Heart left ventricle (tissue), 13 donors: ENCODE data around the gene DDHD1.

Source experiments
- POLR2A ChIP-seq, 2 donors: fragments of 450-650 bp; IDR thresholded peaks; one replicate each; pipeline ENCODE4 v1.6.1; 2017; ENCODE audit warnings: antibody characterized with exemption in 2 of 2, mild to moderate bottlenecking in 2 of 2, moderate library complexity in 2 of 2
- TF ChIP-seq, protein P1 (sequence below), 12 donors: fragments of 200-600 bp; sonication (generic) in 4 of 12; IDR thresholded peaks; one replicate each; pipeline versions ENCODE4 v1.5.0 to v1.8.0; 2018 to 2022; ENCODE audit warnings: antibody characterized with exemption in 12 of 12, mild to moderate bottlenecking in 5 of 12
- donor health status: ischemic (EF 13 %, LVEDD 7.1; RV severe dilation, severe dysfunction).
- donor health status: DM: no; HTN: yes; CAD: no.
- donor health status: DM: no; HTN: no; CAD: no.
- donor health status: ischemic (EF 25% LVEDD 6.9; RV normal size, moderate dysfunction).
- donor health status: ischemic (EF 25% LVEDD 5.7; RV mildly dilated, moderate dysfunction).
- donor health status: ischemic (EF 35%, LVEDD 5.7; RV mildly dilated, moderate dysfunction).
- donor health status: nonischemic (EF 11% LVEDD 7.7; RV severe dilation, severe dysfunction).
- donor health status: DM: yes; HTN: yes; CAD: no.
- donor health status: PGD.
- donor health status: ischemic (EF 29% LVEDD 5.4; RV normal size, mild dysfunction).
- donor health status: nonischemic (EF 23%, LVEDD 6.1; RV moderate dilation, normal function).

DNA sequence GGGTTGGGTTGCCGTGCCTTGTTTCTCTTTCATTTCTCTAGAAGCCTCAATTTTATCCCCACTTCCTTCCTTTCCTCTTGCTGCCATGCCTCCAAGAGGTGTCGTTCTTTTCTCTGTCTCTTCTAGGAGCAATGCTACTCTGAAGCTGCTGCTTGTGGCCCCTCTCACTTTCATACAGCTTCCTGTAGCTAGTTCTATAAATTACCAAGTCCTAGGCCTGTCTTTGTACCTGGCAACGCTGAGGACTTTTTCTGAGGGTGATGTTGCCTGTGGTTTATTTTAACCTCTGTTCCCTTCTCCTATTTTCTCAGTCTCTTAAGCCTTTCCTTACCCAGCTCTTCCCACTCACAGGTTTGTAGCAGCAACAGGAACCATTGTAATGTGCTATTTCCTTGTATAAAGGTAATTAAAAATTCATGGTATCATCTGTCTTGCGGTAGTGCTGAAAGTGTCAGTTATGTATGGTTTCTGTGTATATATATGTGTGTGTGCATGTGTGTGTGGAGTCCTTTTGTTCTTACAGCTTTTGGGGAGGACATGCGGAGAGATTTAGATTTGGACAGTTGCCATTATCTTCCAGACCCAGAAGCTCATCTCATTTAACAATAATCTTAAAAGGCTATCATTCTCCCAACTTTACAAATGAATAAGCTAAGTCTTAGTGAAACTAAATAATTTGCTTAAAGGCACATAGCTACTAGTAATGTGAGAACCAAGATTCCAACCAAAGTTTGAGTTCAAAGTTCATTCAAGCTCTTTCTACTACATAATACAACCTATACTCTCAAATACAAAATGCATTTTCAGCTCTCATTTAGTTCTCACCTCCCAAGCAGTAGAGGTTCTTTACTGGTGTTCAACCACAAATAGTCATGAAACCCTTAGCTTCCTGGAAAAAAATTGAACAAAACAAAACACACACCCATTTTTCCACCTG, 43.8 kb downstream of the DDHD1 start:
- TF ChIP-seq, protein P1, sequence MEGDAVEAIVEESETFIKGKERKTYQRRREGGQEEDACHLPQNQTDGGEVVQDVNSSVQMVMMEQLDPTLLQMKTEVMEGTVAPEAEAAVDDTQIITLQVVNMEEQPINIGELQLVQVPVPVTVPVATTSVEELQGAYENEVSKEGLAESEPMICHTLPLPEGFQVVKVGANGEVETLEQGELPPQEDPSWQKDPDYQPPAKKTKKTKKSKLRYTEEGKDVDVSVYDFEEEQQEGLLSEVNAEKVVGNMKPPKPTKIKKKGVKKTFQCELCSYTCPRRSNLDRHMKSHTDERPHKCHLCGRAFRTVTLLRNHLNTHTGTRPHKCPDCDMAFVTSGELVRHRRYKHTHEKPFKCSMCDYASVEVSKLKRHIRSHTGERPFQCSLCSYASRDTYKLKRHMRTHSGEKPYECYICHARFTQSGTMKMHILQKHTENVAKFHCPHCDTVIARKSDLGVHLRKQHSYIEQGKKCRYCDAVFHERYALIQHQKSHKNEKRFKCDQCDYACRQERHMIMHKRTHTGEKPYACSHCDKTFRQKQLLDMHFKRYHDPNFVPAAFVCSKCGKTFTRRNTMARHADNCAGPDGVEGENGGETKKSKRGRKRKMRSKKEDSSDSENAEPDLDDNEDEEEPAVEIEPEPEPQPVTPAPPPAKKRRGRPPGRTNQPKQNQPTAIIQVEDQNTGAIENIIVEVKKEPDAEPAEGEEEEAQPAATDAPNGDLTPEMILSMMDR (IDR thresholded peaks at IDR 0.05): no peak
- no peak for TF ChIP-seq POLR2A (IDR thresholded peaks at IDR 0.05)
